Uterus (tissue), 2 donors: Measurements from ENCODE around the gene FGF3.

Experiments
- POLR2A ChIP-seq, 2 donors: fragments of 450-650 bp; IDR thresholded peaks; one replicate each; pipeline ENCODE4 v1.6.1; 2016; ENCODE audit warnings: antibody characterized with exemption in 2 of 2, mild to moderate bottlenecking in 1 of 2, moderate library complexity in 1 of 2
- TF ChIP-seq, protein P1 (sequence below), 4 experiments: fragments of 200-600 bp in 2 of 4; fragments of 450-650 bp in 2 of 4; sonication (generic) in 2 of 4; IDR thresholded peaks; one replicate each; pipeline ENCODE4 v1.5.1; 2016 to 2019; ENCODE audit warnings: antibody characterized with exemption in 4 of 4, mild to moderate bottlenecking in 2 of 4, moderate library complexity in 1 of 4

DNA sequence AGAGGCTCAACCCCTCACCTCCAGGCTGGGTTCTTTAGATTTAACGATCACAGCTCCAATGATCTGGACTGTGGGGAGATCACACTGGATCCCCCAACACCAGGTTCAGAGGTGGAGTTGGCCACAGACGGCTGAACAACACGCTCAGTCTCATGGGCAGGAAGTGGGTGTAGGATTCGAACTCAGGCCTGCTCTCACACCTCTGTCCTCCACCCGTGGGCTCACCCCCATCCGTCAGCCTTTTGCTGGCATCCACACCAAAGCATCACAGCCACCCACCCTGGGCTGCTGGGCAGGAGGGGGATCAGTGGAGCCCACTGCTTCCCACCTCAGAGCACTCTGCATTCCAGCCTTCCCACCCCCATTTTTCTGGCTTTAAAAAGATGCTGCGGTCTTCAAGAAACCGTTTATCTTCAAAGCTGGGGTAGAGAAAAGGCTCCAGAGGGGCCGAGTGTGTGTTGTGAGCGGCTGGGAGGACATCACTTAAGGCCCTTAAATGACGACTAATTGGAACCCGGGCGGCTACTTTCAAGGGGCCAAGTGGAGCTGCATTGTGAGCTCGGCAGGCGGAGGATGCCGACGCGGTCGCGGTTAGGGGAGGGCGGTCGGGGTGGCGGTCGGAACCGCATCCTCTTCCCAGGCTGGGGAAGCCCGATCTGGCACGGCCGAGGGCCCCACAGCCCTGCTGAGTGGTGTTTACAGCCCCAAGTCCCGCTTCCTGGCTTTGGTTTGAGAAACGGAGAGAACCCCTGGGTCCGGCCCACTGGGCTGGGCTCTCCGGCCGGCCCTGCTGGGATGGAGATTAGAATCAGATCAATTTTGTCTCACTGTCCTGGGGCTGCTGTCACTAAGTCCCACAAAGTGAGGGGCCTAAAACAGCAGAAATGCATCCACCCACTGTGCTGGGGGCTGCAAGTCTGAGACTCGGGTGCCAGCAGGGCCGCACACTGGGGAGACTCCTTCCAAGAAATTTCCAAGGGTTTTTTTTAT, 15.9 kb upstream of the FGF3 start:
- TF ChIP-seq, protein P1, sequence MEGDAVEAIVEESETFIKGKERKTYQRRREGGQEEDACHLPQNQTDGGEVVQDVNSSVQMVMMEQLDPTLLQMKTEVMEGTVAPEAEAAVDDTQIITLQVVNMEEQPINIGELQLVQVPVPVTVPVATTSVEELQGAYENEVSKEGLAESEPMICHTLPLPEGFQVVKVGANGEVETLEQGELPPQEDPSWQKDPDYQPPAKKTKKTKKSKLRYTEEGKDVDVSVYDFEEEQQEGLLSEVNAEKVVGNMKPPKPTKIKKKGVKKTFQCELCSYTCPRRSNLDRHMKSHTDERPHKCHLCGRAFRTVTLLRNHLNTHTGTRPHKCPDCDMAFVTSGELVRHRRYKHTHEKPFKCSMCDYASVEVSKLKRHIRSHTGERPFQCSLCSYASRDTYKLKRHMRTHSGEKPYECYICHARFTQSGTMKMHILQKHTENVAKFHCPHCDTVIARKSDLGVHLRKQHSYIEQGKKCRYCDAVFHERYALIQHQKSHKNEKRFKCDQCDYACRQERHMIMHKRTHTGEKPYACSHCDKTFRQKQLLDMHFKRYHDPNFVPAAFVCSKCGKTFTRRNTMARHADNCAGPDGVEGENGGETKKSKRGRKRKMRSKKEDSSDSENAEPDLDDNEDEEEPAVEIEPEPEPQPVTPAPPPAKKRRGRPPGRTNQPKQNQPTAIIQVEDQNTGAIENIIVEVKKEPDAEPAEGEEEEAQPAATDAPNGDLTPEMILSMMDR (IDR thresholded peaks at IDR 0.05) = no peak
- TF ChIP-seq POLR2A (IDR thresholded peaks at IDR 0.05) = no peak
